Ovary (tissue), 3 donors: ENCODE data around the gene GNB1.

Experiments used
- EP300 ChIP-seq: sonication (generic); formaldehyde crosslinking; IDR thresholded peaks from one replicate; pipeline ENCODE4 v1.6.1; 2017; ENCODE audit warnings: antibody characterized with exemption
- TF ChIP-seq, protein P1 (sequence below), 3 donors: fragments of 450-650 bp in 2 of 3; fragments of 200-600 bp in 1 of 3; IDR thresholded peaks; one replicate each; pipeline versions ENCODE4 v1.5.1 to v1.8.0; 2016 to 2022; ENCODE audit warnings: antibody characterized with exemption in 3 of 3, mild to moderate bottlenecking in 1 of 3
- donor health status: DM: no; HTN: no; CAD: no.

DNA sequence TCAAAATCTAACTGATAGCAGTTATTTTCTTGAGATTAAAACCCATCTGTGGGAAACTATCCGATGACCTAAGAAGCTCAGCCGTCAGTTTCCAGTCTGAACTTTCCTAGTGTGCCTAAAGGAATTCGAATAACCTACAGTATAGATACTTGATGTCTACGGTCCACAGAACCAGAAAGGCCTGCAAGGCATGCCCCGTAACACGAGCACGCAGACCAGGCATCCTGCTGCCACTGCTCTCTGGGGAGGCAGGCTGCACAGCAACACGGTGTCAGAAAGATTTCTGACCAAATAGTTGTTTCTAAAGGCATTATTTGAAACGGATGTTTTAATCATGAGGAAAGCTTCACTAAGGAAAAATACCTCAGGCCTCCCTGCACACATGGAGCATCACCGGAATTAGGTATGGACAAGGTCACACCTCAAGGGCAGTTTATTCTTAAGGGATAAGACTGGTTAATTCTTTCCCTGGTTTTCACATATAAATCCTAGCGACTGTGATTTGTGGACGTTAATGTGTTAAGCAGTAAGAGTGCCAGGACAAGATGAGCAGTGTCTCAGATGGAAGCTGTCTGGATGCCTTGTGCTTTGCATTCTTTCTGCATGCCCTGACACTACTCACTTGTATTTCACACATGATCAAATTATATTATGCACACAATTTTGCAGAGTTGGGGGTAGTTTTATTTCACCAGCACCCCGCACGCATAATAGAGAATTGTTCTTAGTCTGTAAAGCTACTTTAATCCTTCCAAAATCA lies 63.6 kb downstream of the GNB1 start:
- TF ChIP-seq, protein P1, sequence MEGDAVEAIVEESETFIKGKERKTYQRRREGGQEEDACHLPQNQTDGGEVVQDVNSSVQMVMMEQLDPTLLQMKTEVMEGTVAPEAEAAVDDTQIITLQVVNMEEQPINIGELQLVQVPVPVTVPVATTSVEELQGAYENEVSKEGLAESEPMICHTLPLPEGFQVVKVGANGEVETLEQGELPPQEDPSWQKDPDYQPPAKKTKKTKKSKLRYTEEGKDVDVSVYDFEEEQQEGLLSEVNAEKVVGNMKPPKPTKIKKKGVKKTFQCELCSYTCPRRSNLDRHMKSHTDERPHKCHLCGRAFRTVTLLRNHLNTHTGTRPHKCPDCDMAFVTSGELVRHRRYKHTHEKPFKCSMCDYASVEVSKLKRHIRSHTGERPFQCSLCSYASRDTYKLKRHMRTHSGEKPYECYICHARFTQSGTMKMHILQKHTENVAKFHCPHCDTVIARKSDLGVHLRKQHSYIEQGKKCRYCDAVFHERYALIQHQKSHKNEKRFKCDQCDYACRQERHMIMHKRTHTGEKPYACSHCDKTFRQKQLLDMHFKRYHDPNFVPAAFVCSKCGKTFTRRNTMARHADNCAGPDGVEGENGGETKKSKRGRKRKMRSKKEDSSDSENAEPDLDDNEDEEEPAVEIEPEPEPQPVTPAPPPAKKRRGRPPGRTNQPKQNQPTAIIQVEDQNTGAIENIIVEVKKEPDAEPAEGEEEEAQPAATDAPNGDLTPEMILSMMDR (IDR thresholded peaks at IDR 0.05), result no peak
- TF ChIP-seq EP300, result no peak
